AG09309 (cell line): Measurements from ENCODE around the gene EPHA2.

Experiments
- DNase-seq: peaks from one replicate; pipeline ENCODE4 v3.0.0-alpha.2; 2010; ENCODE audit warnings: low read depth
- H3K4me3 ChIP-seq: 2 replicates; pipeline ENCODE4 v1.5.1; 2011; ENCODE audit warnings: mild to moderate bottlenecking, low read depth, low read length, moderate library complexity; ENCODE audit not compliant: control insufficient read depth
- CTCF ChIP-seq: IDR thresholded peaks from 2 replicates; pipeline ENCODE4 v1.5.1; 2011; ENCODE audit warnings: mild to moderate bottlenecking, low read depth, low read length, inconsistent platforms; ENCODE audit not compliant: insufficient read depth, control insufficient read depth; ENCODE audit errors: missing control alignments

Gene EPHA2

DNA sequence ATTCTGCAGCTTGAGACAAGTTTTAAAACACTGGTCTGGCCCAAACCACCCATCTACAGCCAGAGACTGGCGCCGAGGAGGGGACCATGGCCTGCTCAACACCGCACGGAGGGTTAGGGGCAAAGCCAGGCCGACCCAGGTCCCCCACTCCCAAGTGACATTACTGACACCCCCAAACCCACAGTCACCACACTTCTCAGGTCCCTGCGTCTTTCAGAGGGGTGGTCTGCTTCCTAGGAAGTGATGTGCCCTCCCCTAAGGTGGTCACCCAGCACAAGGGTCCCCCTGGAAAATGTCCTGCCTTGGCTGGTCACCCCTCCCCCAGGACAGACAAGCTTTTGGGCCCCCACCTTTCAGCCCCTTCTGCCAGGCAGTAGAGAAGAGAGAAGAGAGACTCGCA is 20.8 kb upstream of the EPHA2 start:
- DNase-seq: no peak
- H3K4me3 ChIP-seq: no peak overlapping the region
- TF ChIP-seq CTCF: no peak

- no peak overlapping the region for H3K4me3 ChIP-seq
- DNase-seq: peak; percentile 67
Measured at GRCh38 chr1:16175610-16176553, 20.0 kb upstream of the EPHA2 start.

GRCh38 chr1:16174886-16175598 is 19.2 kb upstream of the EPHA2 start:
- TF ChIP-seq CTCF: no peak
- DNase-seq: no peak
- H3K4me3 ChIP-seq: no peak overlapping the region

More at GRCh38 chr1:16175610-16176553, 20.0 kb upstream of the EPHA2 start:
- no peak for TF ChIP-seq CTCF

DNA sequence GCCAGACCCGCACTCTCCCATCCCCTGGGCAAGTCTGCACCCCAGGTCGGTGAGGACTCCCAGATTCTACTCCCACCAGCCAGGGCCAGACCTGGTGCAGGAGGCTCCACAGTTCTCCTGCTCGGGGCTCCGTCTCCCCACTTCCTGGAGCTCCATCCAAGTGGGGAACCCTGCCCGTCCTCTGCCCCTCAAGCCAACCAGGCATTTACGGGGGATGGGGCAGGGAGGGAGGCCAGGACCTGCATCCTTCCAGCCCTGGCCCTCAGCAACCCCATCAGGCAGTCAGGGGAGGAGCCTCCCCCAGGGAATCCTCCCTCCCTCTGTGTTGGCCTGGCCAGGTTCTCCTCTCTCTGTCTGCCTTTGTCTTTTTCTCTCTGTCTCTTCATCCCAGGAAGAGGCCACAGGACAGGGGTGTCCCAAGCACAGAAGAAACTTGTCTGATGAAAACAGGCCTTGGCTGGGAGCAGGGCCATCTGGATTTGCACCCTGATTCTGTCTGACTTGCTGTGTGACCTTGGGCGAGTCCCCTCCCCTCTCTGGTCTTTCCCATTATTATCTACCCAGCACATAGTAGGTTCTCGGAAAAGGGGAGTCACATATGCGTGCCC is 18.5 kb upstream of the EPHA2 start:
- DNase-seq: no peak
- no peak for TF ChIP-seq CTCF
- no peak overlapping the region for H3K4me3 ChIP-seq

DNA sequence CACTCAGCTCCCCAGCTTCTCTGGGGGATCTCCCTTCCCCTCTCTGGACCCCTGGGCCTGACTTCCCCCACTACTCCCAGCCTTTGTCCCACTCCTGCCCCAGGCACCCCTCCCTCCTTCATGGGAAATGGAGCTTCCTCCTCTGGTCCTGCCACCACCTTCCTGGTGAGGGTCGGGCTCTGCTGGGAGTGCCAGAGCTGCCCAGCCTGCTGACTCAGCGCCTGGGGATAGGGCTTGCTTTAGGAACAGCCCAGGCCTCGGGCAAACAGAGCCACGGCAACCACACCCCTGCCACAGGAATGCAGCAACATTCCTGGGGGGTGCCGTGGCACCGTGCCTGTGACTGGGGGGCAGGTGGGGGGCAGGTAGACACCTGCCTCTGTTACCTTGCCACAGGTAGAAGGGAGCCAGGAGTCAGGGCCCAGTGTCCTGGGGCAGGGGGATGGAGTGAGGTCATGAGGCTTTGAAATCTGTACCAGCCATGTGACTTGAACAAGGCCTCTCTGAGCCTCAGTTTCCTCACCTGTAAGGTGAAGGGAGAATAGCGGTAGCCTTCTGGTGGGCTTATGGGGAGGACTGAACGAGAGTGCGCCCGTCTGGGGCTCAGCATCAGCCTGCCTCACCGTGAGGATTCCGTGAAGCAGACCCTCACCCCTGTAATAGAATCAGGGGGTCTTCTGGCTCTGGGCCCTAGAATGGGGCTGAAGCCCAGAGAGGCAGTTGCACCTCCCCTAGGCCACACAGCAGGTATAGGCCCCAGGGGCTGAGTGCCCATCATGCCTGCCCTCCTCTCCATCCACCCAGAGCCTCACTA is 17.8 kb upstream of the EPHA2 start:
- DNase-seq: no peak
- H3K4me3 ChIP-seq: no peak overlapping the region
- TF ChIP-seq CTCF: no peak

GRCh38 chr1:16172964-16173446 is 17.1 kb upstream of the EPHA2 start:
- no peak for DNase-seq
- H3K4me3 ChIP-seq: no peak overlapping the region
- no peak for TF ChIP-seq CTCF
